GM18907 (cell line): ENCODE results near the gene AGER.

Source experiments
- ATAC-seq: cut with Tn5 transposase; IDR thresholded peaks from one replicate; pipeline ENCODE4 v1.9.1; 2021; ENCODE audit warnings: mild to moderate bottlenecking, moderate library complexity; ENCODE audit not compliant: unreplicated experiment

AGER gene

DNA sequence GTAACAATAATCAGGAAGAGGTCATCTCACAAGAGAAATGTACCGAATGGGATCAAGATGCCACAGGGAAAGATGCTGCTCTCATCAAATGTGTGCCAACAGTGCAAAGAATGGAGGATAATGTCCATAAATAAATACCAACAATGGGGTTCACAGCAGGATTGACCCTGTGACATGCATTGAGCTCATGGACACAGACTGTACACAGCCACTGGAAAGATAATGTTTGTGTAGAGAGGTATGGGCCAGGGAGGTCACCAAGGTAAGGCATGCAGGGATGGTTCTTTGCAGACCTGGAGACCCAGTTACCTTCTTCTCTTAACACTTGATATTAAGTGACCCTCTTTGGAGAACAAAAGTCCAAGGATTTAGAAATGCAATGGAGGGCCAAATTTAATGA is 9.6 kb downstream of the AGER start:
- ATAC-seq = no peak

DNA sequence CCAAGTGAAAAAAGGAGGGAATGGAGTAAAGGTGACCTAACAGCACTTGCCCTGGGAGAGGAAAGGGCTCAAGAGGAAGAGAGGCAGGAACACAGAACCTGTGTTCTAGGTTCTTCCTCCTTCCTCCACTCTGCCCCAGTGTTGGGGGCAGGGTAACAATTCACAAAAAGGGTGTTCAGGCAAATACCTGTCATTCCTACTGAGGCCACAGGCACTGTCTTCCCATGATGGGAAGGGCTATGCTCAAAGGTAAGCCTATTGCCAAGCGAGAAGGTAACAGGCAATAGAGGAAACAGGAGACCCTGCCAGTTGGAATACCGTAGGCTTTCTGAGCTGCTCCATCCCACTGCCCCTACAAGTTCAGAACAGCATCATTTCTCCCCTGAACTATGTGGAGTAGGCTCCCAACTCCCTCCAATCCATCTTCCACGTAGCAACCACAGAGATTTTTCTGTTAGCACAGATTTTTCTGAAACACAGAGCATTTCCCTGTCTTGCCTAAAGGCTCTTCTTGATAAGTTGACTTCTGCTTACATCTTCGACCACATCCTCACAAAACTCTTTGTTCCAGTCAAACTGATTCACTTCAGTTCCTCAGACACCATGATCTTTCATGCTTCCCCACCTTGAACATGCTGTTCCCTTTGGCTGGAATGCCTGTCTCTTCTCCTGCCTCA is 10.9 kb downstream of the AGER start:
- ATAC-seq = no peak

DNA sequence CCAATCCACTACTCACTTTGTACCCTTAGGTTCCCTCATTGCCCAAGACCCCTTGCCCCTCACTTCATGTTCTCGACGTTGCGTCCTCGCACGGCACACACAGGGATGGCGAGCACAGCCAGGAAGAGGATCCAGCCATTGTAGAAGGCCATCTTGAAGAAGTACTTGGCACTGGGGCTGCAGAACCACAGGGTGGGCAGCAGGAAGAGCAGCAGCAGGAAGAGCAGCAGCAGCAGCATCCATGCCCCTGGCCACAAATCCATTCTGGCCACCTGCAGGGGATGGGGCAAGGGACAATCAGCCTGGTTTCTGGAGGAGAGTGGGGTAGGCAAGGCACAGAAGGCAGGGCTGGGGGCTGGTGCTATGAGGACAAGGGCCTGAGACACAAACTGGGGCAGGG is 12.8 kb downstream of the AGER start:
- no peak for ATAC-seq

DNA sequence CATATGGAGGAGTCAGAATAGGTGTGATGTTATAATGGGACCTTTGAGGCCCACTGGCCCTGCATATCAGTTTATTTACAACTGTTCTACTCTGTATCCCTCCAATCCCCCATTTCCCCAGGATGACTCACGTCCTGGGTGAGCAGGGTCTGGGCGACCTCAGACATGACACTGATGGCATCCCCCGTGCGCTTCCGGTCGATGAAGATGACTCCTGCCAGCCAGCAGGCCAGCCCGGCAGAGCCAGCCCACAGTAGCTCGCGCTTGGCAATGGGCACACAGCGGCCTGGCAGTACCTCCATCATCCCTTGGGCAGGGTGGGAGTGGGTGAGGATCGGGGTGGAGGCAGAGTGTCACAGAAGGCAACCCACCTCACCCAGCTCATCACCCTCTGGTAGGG is 13.8 kb downstream of the AGER start:
- no peak for ATAC-seq

DNA sequence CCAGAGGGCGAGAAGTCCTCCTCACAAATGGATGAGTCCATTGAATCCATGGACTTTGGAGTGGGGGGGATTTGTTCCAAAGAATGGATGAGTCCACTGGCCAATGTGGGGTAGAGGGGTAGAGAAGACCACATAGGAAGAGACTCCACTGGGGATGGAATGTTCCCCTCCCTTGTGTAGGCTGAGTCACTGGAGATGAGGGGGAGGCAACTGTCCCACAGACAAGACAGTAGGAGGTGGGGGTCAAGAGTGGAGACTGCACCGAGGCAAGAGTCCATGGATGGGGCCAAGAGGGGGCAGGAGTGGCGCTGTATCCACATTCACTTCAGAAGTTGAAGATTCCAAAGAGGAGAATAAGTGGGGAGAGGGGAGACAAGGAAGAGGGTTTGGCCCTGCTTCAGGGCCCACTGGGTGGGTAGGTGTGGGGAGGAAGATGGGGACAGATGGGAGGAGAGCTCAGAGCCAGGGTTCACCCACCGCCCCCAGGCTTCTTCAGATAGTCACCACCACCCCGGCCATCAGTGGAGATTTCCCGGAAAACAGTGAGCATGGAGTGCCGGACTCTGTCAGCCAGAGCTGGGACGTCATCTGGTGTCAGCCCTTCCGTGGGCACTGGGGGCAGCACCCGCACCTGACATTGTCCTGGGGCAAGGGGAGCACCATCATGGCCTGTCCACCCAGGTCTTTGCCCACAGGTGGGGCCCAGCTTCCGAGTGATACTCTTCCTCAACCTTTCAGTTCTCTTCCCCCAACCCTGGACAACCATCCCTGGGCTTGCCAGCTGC is 15.1 kb downstream of the AGER start:
- no peak for ATAC-seq

DNA sequence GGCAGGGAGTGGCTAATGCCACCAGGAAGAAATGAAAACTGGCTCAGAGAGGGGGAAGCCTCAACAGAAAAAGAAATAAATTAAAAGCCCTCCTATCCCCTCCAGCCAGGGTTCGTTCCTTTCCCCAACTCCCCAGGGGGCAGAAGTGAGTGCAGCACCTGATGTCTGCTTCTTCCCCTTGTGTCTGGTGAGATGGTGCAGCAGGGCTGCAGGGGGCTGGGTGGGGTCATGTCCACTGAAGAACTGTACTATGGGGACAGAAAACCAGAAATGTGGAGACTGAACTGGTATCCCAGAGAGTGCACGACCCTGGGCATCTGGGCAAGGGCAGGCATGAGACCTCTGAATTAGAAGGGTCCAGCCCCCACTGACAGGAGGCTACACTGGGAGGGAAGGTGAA is 15.7 kb downstream of the AGER start:
- ATAC-seq = no peak

DNA sequence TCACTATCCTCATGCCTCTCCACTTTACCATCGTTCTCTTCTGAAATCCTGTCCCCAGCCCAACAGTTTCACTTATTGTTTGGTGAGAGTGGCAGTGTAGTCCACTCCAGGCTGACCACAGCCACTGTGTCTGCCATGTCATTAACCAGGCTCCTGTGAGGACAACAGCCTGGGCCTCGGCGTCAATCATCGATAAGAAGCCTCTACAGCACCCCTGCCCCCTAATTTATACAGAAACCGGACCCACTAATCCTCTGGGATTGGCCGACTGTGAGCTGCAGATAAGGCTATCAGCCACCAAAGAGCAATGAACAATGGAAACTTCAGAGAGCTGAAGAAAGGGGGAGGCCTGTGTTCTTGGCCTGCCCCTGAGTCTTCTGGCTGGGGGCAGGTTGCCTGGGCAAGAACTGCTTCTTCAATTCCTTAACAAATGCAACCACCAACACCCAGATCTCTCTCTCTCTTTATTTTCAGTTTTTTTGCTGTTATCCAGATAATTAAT is 16.2 kb downstream of the AGER start:
- ATAC-seq = no peak

DNA sequence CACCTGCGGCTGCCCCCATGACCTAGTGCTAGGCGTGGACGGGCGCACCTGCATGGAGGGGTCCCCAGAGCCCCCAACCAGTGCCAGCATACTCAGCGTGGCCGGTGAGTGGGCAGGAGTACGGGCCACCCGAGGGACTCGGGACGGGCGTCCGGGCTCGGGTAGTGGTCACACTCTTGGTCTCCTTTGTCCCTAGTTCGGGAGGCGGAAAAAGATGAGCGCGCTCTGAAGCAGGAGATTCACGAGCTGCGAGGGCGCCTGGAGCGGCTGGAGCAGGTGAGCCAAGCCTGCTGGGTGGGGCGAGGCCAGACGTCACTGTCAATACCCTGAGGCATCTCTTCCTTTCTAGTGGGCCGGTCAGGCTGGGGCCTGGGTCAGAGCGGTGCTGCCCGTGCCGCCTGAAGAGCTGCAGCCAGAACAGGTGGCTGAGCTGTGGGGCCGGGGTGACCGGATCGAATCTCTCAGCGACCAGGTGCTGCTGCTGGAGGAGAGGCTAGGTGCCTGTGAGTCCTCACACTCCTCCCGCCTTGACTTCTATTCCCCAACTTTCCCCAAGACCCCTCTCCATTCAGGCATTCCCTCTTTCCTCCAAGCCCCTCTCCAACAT is 16.8 kb downstream of the AGER start:
- no peak for ATAC-seq

DNA sequence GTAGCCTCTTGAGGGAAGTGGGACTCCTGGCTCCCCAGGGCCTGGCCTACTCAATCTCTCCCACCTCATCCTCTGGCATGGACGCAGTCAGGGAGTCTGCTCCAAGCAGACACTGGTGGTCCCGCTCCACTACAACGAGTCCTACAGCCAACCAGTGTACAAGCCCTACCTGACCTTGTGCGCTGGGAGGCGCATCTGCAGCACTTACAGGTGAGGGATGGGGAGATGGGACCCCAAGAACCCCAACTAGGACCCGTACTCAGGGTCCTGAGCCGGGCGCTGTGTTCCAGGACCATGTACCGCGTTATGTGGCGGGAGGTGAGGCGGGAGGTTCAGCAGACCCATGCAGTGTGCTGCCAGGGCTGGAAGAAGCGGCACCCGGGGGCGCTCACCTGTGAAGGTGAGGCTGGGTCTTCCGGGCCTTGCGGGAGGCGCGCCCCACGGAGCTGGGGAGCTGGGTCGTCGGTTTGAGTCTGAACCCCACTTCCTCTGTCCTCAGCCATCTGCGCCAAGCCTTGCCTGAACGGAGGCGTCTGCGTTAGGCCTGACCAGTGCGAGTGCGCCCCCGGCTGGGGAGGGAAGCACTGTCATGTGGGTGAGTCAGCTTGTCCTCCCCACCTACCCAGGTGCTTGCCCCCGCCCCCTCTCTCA is 17.5 kb downstream of the AGER start:
- no peak for ATAC-seq

DNA sequence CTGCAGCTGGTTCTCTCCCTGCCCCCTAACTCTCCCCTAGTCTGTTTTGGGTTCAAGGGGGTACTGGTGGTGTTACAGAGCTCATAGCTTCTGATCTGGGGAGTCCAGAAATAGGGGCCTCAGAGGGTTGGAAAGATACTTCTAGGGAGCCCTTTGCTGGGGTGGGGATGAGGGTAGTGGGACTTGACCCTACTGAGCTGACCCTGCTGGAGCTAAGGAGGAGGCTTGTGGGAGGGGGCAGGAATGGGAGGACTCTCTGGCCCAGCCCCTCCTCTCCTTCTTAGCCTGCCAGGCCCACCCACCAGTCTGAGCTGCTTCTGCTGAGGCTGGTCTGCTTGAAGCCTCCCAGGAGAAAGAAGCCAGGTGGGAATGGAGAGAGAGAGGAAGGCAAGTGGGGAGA is 19.8 kb downstream of the AGER start, which contains the start of gene EGFL8:
EGFL8 (plus strand) TSS at position 301 of the 400 bp plus-strand sequence. CDS start 1,571 bp downstream, outside the sequence.
- no peak for ATAC-seq

DNA sequence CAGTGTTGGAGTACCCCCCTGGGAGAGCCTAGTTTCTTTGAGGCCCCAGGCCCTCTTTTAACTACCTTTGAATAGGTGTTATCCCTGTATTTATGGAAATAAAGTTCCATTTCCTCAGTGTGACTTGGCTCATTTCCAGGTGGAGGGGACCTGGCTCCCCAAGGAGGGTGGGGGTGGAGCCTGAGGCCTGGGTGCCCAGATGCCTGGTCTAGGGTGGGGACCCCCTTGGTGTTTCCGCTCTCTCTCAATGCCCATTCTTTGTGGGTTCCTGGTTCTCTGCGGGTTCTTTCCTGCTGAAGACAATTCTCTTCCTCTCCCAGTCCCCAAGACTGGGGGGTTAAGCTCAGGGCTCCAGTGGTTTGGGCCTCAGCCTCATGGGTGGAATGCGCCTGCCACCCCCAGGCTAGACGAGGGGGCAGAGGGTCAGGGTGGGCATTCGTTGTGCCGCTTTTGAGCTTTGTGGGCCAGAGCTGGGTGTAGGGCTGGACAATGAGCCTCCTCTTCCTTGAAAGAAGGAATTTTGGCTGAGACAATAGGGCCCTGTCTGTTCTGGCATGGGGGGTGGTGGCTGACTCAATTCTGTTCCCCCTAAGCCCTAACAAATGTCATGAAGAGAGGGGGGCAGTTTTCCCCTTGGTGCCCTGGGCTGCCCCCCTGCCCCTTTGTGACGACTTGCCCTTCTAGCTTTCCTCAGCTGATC is 20.3 kb downstream of the AGER start:
- no peak for ATAC-seq

DNA sequence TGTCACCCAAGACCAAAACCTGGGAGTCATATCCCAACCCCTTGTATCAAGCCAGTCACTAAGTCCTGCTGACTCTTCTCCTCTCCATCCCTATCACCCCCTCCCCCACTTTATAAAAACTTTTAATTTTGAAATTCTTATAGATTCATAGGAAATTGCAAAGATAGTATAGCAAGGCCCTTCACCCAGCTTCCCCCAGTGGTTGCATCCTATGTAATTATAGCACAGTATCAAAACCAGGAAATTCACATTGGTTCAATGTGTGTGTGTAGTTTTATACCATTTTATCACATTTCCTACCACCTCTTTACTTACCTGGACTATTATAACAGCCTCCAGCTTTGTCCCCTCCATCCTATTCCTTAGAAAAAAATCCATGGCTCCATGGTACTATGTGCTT is 26.0 kb downstream of the AGER start:
- no peak for ATAC-seq

DNA sequence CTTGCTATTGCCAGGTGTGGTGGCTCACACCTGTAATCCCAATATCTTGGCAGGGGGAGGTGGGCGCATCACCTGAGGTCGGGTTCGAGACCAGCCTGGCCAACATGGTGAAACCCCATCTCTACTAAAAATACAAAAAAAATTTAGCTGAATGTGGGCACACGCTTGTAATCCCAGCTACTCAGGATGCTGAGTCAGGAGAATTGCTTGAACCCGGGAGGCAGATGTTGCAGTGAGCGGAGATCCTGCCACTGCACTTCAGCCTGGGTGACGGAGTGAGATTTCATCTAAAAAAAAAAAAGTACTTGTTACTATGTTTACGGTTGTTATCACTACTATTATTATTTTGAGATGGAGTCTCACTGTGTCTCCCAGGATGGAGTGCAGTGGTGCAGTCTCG is 27.2 kb downstream of the AGER start:
- ATAC-seq = no peak

DNA sequence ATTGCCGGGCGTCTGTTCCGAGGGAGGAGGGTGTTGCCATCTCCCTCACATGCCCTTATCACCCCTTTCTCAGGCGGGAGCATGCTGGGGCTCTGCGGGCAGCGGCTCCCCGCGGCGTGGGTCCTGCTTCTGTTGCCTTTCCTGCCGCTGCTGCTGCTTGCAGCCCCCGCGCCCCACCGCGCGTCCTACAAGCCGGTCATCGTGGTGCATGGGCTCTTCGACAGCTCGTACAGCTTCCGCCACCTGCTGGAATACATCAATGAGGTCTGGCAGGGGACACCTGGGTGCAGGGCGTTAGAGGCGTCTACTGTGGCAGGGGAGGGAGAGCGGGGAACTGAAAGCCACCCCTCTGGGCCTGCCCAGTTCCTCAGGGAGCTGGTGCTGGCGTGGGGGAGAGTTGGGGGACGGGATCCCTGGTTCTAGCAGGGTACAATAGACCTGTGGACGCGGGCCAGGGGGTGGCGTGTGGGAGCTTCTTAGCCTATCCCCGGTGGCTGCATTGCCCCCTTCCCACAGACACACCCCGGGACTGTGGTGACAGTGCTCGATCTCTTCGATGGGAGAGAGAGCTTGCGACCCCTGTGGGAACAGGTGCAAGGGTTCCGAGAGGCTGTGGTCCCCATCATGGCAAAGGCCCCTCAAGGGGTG is 29.4 kb downstream of the AGER start:
- peak; percentile 56 for ATAC-seq

DNA sequence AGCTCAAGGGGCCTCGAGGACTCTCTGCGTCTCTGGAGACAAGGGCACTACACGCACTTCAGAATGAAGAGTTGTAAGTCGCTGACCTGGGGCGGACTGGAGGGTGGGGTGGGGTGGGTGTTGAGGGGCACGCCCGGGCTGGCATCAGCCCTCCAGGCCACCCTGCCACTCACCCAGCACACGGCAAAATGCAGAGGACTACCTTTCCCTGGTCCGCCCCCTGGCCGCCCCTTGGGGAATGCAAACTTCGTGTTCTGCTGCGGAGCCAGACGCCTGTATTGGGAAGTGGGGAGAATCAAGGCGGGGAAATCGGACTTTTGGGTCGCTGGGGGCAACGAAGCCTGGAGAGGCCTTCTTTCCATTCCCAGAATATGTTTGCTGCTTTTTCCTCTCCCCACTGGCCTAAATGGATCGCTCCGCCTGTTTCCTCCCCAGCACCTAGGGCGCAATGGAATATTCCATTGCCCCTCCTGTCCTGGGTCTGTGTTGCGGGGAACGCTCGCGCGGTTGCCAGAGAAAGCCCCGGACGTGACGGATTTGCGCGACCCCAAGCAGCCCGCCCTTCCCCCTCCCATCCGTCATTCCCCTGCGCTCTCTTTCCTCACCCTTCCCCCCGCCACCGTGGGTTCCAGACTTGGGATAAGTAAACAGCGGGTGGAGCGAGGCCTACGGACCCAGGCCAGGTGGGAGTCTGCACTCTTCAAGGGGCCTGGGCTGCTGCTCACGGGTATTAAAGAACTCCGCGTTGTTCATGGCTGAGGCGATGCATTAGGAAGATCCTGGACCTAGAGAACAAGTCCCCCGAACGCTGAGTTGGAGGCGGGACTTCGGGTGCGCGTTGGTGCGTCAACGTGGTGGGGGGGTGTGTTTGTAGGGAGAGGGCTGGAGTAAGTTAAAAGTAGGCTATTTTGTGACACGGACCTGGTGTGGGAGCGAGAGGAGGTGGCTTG is 30.2 kb downstream of the AGER start, which contains the start of gene PPT2:
PPT2 (plus strand) TSS at position 578 of the 950 bp plus-strand sequence. CDS start 454 bp downstream, outside the sequence.
- peak; percentile 41 for ATAC-seq

DNA sequence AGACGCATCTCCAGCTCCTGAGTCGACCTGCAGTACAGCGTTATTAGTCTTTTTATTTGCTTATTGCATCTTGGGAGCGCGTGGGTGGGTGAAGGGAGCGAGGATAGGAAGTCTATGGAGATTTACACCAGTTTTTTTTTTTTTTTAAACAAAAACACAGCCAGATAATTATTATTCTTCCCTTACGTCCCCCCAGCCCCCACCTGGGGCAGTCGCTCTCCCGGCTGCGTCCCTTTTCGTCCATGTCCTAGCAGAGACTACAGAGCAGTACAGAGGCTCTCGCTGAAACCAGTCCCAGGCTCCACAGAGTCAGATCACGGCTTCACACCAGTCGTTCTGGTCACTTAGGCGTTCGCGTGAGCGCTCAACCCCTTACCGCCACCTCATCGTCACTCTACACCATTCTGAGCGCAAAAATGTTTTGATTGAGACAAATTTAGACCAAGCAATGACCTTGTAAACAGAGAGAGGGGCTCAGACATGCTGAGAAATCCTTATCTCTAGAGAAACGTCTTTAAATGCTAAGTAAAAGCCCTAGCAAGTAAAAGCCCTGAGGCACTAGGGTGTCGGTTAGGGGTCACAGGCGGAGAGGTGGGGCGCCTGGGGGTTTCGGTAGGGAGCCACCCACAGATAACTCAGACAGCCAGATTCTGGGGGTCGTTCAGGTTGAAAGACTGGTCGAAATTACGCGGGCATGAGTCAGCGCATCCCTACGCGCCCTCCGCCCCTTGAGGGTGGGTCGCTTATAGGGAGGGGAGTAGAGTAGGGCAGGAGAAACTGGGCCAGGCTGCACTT is 31.1 kb downstream of the AGER start:
- ATAC-seq = no peak

DNA sequence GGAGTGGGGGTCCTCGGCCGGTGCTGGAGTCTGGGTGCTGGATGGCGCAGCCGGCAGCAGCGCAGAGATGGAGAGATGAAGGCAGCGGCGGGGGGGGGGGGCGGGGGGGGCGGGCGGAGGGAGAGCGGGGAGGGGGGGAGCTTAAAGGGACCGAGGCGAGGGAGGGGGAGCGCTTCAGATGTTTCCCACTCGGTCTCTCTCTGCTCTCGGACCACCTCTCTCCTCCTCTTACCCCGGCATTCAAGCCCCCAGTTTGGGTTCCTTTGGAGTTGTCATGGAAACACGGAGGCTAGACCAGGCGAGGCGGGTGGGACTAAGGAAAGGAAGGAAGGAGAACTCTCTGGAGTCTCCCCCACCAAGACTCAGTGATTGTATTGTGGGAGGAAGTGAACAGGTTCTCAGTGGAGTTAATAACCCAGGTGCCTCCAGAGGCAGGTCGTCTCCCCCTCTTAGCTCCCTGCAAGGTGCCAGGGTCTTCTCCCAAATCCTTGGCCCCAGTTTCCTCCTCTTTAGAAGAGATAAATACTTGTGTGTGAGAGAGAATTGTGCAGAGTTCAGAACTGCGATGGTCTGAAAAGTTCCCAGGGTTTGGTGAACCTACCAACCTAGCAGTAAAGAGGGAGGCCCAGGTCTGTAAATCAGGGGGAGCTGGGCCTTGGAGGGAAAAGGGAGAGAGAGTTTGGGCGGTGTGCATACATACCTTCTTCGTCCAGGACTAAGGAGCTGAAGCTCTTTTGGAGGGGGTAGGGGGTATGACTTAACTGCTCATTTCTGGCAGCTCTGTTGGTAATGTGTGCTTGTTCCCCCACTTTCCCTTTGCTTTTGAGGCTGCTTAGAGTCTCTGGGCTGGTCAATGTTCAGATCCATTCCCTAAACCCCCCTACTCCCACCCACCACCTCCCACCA is 31.9 kb downstream of the AGER start, which contains the start of gene PRRT1:
PRRT1 (minus strand) TSS at position 77 of the 906 bp plus-strand sequence. CDS start 112 bp downstream, outside the sequence.
- ATAC-seq = no peak
